ENCODE results near the gene SETMAR.
A peak's percentile ranks its signal among the peaks of the same experiment; 100 is the strongest.
"Not testable (repeated sequence)": the region's sequence is repeated elsewhere in the genome, so short reads cannot be mapped to it uniquely, and the experiment has no call there.

The SETMAR gene

GRCh38 chr3:4314688-4315087 is 11.5 kb downstream of the SETMAR start:
- no peak for DNase-seq

GRCh38 chr3:4320096-4320911 is 17.1 kb downstream of the SETMAR start:
- DNase-seq, result no peak

- DNase-seq, result no peak
Observed at GRCh38 chr3:4321732-4322131, 18.6 kb downstream of the SETMAR start.

- DNase-seq, result no peak
Observed at GRCh38 chr3:4322635-4323034, 19.5 kb downstream of the SETMAR start.

GRCh38 chr3:4323246-4324027 is 20.3 kb downstream of the SETMAR start:
- DNase-seq, result no peak

- DNase-seq, result no peak
Observed at GRCh38 chr3:4326868-4327267, 23.7 kb downstream of the SETMAR start.

- DNase-seq, result not testable (repeated sequence)
Observed at GRCh38 chr3:4329806-4330205, 26.6 kb downstream of the SETMAR start.

- DNase-seq, result no peak
Observed at GRCh38 chr3:4332111-4332510, 28.9 kb downstream of the SETMAR start.

- no peak for DNase-seq
Observed at GRCh38 chr3:4332574-4332973, 29.4 kb downstream of the SETMAR start.

- DNase-seq, result no peak
Observed at GRCh38 chr3:4332991-4333390, 29.8 kb downstream of the SETMAR start.

- no peak for DNase-seq
Observed at GRCh38 chr3:4334548-4334947, 31.4 kb downstream of the SETMAR start.

- DNase-seq, result no peak
Observed at GRCh38 chr3:4335840-4336562, 32.8 kb downstream of the SETMAR start.

- no peak for DNase-seq
Observed at GRCh38 chr3:4336850-4337546, 33.8 kb downstream of the SETMAR start.

- DNase-seq, result no peak
Observed at GRCh38 chr3:4338751-4339150, 35.6 kb downstream of the SETMAR start.

- no peak for DNase-seq
Observed at GRCh38 chr3:4340077-4340410, 36.9 kb downstream of the SETMAR start.

- no peak for DNase-seq
Observed at GRCh38 chr3:4340411-4341335, 37.5 kb downstream of the SETMAR start.

- no peak for DNase-seq
Observed at GRCh38 chr3:4341336-4341675, 38.1 kb downstream of the SETMAR start.

- DNase-seq, result no peak
Observed at GRCh38 chr3:4343258-4343657, 40.1 kb downstream of the SETMAR start.

GRCh38 chr3:4350789-4351163 is 47.6 kb downstream of the SETMAR start:
- peak; percentile 4 for DNase-seq

- DNase-seq, result no peak
Observed at GRCh38 chr3:4351164-4351855, 48.1 kb downstream of the SETMAR start.

- no peak for DNase-seq
Observed at GRCh38 chr3:4351872-4352271, 48.7 kb downstream of the SETMAR start.

All from COR-L47 (cell line).